ENCODE data around the gene ST3GAL5. TPM values are rescaled to one million over a fixed set of nuclear protein-coding genes. Genes with fewer than 3 reads are reported as not detected.

ST3GAL5 gene
- total RNA-seq, 5 donors from 2014 or later (not counting 1 experiment from before 2014, with no cell fraction given) = 22.8 to 56.2 (median 31.9) TPM

DNA sequence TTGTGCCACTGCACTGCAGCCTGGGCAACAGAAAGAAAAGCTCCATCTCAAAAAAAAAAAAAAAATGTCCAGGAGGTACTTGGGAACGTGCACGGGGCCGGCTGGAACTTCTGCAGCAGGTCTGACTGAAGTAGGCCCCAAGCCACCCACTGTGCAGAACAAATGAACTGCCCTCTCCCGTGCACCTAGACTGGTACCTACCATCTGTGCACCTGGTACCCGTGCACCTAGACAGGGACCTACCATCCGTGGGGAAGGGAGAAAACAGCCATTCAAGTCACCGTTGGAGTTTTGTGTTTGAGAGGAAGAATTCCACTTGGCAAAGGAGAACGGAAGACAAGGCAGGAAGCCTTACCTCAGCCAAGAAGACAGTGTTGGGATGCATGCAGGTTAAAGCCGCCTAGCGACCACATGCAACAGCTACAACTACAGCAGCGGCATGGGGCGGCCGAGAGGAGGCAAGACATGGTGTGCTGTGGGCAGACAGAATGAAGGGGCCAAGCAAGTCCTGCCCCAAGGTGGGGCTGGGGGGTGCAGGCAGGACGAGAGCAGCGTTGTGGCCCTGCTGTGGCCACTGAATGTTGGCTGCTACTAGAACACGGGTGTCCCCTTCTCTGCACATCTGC is 16.1 kb downstream of the ST3GAL5 start:
- Mint-ChIP-seq H3K4me3 (no peak overlapping the region), H3K27me3 (no peaks in the 10 kb centered on the region), H3K36me3 (peaks cover 35% of the 10 kb centered on the region), H3K9me3 (no peaks in the 10 kb centered on the region), H3K4me1 (peaks cover 61 to 72% (median 65%) of the 10 kb centered on the region in 3 donors), H3K27ac (no peak overlapping the region)
- Histone ChIP-seq H3K27me3 (replicated peaks in 1 of 2; ENCODE audit: control insufficient read depth in 2 of 2, extremely low read depth in 1 of 2, insufficient read depth in 2 of 2, low read length in 1 of 2) (no peaks in the 10 kb centered on the region), H3K27ac (ENCODE audit: low read length) (no peak overlapping the region), H3K36me3 (ENCODE audit: control insufficient read depth in 2 of 2, extremely low read depth in 1 of 2, insufficient read depth in 1 of 2, low read length in 1 of 2) (peaks cover 0 to 13% of the 10 kb centered on the region in 2 donors), H3K4me1 (ENCODE audit: control insufficient read depth in 1 of 2, extremely low read depth in 1 of 2, insufficient read depth in 2 of 2, low read length in 2 of 2) (peaks cover 7 to 16% of the 10 kb centered on the region in 2 experiments), H3K4me3 (ENCODE audit: control insufficient read depth in 1 of 2, extremely low read depth in 1 of 2, low read length in 1 of 2) (no peak overlapping the region), H3K9me3 (no peaks in the 10 kb centered on the region)
- no peak for ATAC-seq (replicated peaks in 1 of 4)
- CTCF ChIA-PET = interaction anchor here in 1 of 2 donors (0.5 to 0.6 kb wide), 3 partner anchors 52 to 965 kb away, joined by 3 to 11 read pairs (median 7); no protein-coding TSS in a partner anchor
- POLR2A ChIA-PET = interaction anchor here (0.6 kb wide), 2 partner anchors 18 to 253 kb away, joined by 3 to 5 read pairs; no protein-coding TSS in a partner anchor
- DNase-seq = no peak
- WGBS (ENCODE audit: insufficient coverage) = 93% methylated on average over 12 of the region's 16 CpGs

DNA sequence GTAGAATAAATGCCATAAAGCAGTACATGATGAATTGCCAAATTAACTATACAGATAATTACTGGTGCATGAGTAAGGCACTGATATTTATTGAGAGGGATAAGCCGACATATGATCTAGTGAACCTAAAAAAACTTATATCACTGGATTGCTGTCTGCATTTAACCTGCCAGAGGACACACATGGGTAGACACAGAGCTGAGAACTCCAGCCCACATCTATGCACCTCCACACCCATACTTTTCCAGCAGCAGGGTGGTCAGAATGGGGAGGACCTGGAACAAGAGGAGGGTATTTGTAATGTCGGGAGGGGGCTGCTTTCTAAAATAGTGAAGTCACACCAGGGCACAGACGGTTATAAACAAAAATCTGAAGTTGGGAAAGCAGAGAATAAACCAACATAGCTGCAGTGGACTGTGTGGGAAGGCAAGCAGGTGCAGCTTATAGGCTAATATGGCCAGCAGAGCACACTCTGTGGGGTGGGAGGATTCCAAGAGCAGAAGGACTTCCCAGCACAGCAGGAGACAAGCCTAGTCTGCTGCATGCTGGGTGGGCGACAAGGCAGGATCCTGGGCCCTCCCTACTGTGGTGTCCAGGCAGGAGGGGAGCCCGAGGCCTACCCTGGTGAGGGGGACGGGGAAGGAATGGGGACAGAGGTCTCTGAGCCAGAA is 17.2 kb downstream of the ST3GAL5 start:
- H3K27me3 Mint-ChIP-seq = no peaks in the 10 kb centered on the region
- ChIA-PET CTCF (interaction anchor here in 1 of 2 donors (0.6 kb wide), 1 partner anchor 500 kb away, joined by 3 read pairs; no protein-coding TSS in a partner anchor), POLR2A (interaction anchor here (0.6 kb wide), 2 partner anchors 17 to 254 kb away, joined by 3 to 5 read pairs; no protein-coding TSS in a partner anchor)
- DNase-seq (no peak), ATAC-seq (replicated peaks in 1 of 4) (no peak)
- peaks cover 34% of the 10 kb centered on the region for H3K36me3 Mint-ChIP-seq
- peaks cover 3 to 20% of the 10 kb centered on the region in 2 experiments for H3K4me1 ChIP-seq (ENCODE audit: control insufficient read depth in 1 of 2, extremely low read depth in 1 of 2, insufficient read depth in 2 of 2, low read length in 2 of 2)
- H3K4me3 Mint-ChIP-seq = no peak overlapping the region
- H3K27me3 ChIP-seq (replicated peaks in 1 of 2; ENCODE audit: control insufficient read depth in 2 of 2, extremely low read depth in 1 of 2, insufficient read depth in 2 of 2, low read length in 1 of 2) = no peaks in the 10 kb centered on the region
- H3K36me3 ChIP-seq (ENCODE audit: control insufficient read depth in 2 of 2, extremely low read depth in 1 of 2, insufficient read depth in 1 of 2, low read length in 1 of 2) = peaks cover 0 to 15% of the 10 kb centered on the region in 2 donors
- no peak overlapping the region for H3K27ac ChIP-seq (ENCODE audit: low read length)
- H3K9me3 ChIP-seq = no peaks in the 10 kb centered on the region
- peaks cover 60 to 72% (median 64%) of the 10 kb centered on the region in 3 donors for H3K4me1 Mint-ChIP-seq
- peak overlapping the region; percentile 25 to 66 for H3K27ac Mint-ChIP-seq
- no peaks in the 10 kb centered on the region for H3K9me3 Mint-ChIP-seq
- WGBS (ENCODE audit: insufficient coverage) = 94% methylated on average over 5 of the region's 6 CpGs
- no peak overlapping the region for H3K4me3 ChIP-seq (ENCODE audit: control insufficient read depth in 1 of 2, extremely low read depth in 1 of 2, low read length in 1 of 2)

DNA sequence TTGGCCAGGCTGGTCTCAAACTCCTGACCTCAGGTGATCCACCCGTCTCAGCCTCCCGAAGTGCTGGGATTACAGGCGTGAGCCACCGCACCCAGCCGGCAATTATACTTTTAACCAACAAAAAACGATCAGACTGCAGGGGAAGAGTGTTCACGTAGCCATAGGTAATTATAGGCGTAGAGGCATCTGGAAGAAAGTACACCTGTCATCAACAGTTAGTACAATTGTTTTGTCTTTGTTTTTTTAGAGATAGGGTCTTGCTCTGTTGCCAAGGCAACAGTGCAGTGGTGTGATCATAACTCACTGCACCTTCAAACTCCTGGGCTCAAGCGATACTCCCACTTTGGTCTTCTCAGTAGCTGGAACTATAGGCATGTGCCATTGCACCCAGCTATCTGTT is 20.0 kb downstream of the ST3GAL5 start:
- no peaks in the 10 kb centered on the region for H3K9me3 Mint-ChIP-seq
- Histone ChIP-seq H3K9me3 (no peaks in the 10 kb centered on the region), H3K4me3 (ENCODE audit: control insufficient read depth in 1 of 2, extremely low read depth in 1 of 2, low read length in 1 of 2) (no peak overlapping the region), H3K36me3 (ENCODE audit: control insufficient read depth in 2 of 2, extremely low read depth in 1 of 2, insufficient read depth in 1 of 2, low read length in 1 of 2) (peaks cover 0 to 14% of the 10 kb centered on the region in 2 donors), H3K27ac (ENCODE audit: low read length) (no peak overlapping the region), H3K4me1 (ENCODE audit: control insufficient read depth in 1 of 2, extremely low read depth in 1 of 2, insufficient read depth in 2 of 2, low read length in 2 of 2) (peaks cover 0 to 19% of the 10 kb centered on the region in 2 experiments), H3K27me3 (replicated peaks in 1 of 2; ENCODE audit: control insufficient read depth in 2 of 2, extremely low read depth in 1 of 2, insufficient read depth in 2 of 2, low read length in 1 of 2) (no peaks in the 10 kb centered on the region)
- CTCF ChIA-PET = interaction anchor here in 1 of 2 donors (1.0 kb wide), 1 partner anchor 19 kb away, joined by 4 read pairs; no protein-coding TSS in a partner anchor
- no CpG with 5 or more reads among the region's 9 CpGs for WGBS (ENCODE audit: insufficient coverage)
- H3K4me1 Mint-ChIP-seq = peaks cover 62 to 69% (median 62%) of the 10 kb centered on the region in 3 donors
- ATAC-seq (replicated peaks in 1 of 4) = no peak
- no peak overlapping the region for H3K4me3 Mint-ChIP-seq
- no peaks in the 10 kb centered on the region for H3K27me3 Mint-ChIP-seq
- H3K27ac Mint-ChIP-seq = peak overlapping the region in 1 of 2 donors; percentile 69
- no peak for DNase-seq
- POLR2A ChIA-PET = interaction anchor here in 1 of 2 donors (0.5 kb wide), 1 partner anchor 252 kb away, joined by 3 read pairs; no protein-coding TSS in a partner anchor
- H3K36me3 Mint-ChIP-seq = peaks cover 34% of the 10 kb centered on the region

DNA sequence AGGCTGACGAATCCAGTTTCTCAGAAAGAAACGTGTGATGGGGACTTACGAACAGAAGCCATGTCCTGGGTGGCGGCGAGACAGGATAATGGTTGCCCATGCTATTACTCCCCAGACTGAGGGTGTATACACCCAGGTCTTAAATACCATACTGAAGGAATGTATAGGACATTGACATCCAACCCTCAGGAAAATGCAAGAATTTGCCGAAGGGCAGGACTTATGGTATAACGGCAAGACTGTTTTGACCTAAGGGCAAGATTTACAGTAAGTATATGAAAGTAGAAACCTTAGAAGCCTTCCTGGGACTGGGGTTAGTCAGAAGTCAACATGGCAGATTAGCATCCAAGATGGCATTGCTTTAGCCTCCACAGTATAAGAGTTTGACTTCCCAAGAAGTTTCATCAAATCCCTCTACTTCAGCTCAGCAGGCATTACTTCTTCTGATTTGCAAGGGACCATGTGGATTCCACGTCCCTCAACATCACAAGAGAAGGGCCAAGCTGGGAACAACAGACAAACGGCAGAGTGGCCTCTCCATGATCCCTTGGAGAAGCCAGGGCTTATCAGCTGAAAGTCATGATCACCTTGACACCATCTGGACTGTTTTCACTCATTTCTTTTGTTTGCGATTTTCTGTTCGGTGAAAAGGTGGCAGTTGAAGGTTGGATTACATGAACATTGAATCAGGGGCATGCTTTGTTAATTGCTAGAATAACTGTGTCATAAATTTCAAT is 21.1 kb downstream of the ST3GAL5 start:
- WGBS (ENCODE audit: insufficient coverage) = 92% methylated on average over 7 of the region's 11 CpGs
- H3K9me3 Mint-ChIP-seq = no peaks in the 10 kb centered on the region
- peaks cover 59 to 68% (median 63%) of the 10 kb centered on the region in 3 donors for H3K4me1 Mint-ChIP-seq
- peaks cover 31% of the 10 kb centered on the region for H3K36me3 Mint-ChIP-seq
- H3K4me3 ChIP-seq (ENCODE audit: control insufficient read depth in 1 of 2, extremely low read depth in 1 of 2, low read length in 1 of 2) = no peak overlapping the region
- DNase-seq (no peak), ATAC-seq (replicated peaks in 1 of 4) (no peak)
- no peak overlapping the region for H3K27ac ChIP-seq (ENCODE audit: low read length)
- ChIA-PET CTCF (no interaction called here), POLR2A (no interaction called here)
- no peaks in the 10 kb centered on the region for H3K27me3 ChIP-seq (replicated peaks in 1 of 2; ENCODE audit: control insufficient read depth in 2 of 2, extremely low read depth in 1 of 2, insufficient read depth in 2 of 2, low read length in 1 of 2)
- H3K9me3 ChIP-seq = no peaks in the 10 kb centered on the region
- H3K27ac Mint-ChIP-seq = peak overlapping the region; percentile 45 to 72
- peaks cover 0 to 20% of the 10 kb centered on the region in 2 donors for H3K36me3 ChIP-seq (ENCODE audit: control insufficient read depth in 2 of 2, extremely low read depth in 1 of 2, insufficient read depth in 1 of 2, low read length in 1 of 2)
- no peaks in the 10 kb centered on the region for H3K27me3 Mint-ChIP-seq
- peaks cover 0 to 24% of the 10 kb centered on the region in 2 experiments for H3K4me1 ChIP-seq (ENCODE audit: control insufficient read depth in 1 of 2, extremely low read depth in 1 of 2, insufficient read depth in 2 of 2, low read length in 2 of 2)
- H3K4me3 Mint-ChIP-seq = no peak overlapping the region

DNA sequence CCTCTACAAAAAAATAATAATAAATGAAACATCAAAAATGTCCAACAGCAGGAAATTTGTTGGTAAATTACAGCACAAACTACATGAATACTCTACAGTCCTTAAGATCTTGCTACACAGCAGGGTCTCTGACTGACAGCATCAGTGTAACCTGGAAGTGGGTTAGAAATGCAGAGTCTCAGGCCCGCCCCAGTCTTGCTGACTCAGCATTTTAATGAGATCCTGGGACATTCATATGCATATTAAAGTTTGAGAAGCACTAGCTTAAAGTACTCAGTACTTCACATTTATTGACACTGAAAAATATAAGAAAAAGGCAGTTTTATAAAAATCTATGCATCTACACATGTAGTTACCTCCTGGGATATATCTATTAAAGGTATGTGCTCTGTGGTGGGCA is 21.7 kb downstream of the ST3GAL5 start:
- peaks cover 62 to 68% (median 67%) of the 10 kb centered on the region in 3 donors for H3K4me1 Mint-ChIP-seq
- POLR2A ChIA-PET = no interaction called here
- no peak for ATAC-seq (replicated peaks in 1 of 4)
- CTCF ChIA-PET = interaction anchor here in 1 of 2 donors (0.5 kb wide), 1 partner anchor 292 kb away, joined by 3 read pairs; no protein-coding TSS in a partner anchor
- WGBS (ENCODE audit: insufficient coverage) = no CpG with 5 or more reads among the region's 1 CpG
- DNase-seq = no peak
- Histone ChIP-seq H3K4me1 (ENCODE audit: control insufficient read depth in 1 of 2, extremely low read depth in 1 of 2, insufficient read depth in 2 of 2, low read length in 2 of 2) (peaks cover 0 to 29% of the 10 kb centered on the region in 2 experiments), H3K36me3 (ENCODE audit: control insufficient read depth in 2 of 2, extremely low read depth in 1 of 2, insufficient read depth in 1 of 2, low read length in 1 of 2) (peaks cover 0 to 20% of the 10 kb centered on the region in 2 donors), H3K9me3 (no peaks in the 10 kb centered on the region), H3K27me3 (replicated peaks in 1 of 2; ENCODE audit: control insufficient read depth in 2 of 2, extremely low read depth in 1 of 2, insufficient read depth in 2 of 2, low read length in 1 of 2) (no peaks in the 10 kb centered on the region), H3K27ac (ENCODE audit: low read length) (no peak overlapping the region), H3K4me3 (ENCODE audit: control insufficient read depth in 1 of 2, extremely low read depth in 1 of 2, low read length in 1 of 2) (no peak overlapping the region)
- peaks cover 30% of the 10 kb centered on the region for H3K36me3 Mint-ChIP-seq
- no peaks in the 10 kb centered on the region for H3K27me3 Mint-ChIP-seq
- no peaks in the 10 kb centered on the region for H3K9me3 Mint-ChIP-seq
- no peak overlapping the region for H3K4me3 Mint-ChIP-seq
- H3K27ac Mint-ChIP-seq = peak overlapping the region; percentile 45 to 72

DNA sequence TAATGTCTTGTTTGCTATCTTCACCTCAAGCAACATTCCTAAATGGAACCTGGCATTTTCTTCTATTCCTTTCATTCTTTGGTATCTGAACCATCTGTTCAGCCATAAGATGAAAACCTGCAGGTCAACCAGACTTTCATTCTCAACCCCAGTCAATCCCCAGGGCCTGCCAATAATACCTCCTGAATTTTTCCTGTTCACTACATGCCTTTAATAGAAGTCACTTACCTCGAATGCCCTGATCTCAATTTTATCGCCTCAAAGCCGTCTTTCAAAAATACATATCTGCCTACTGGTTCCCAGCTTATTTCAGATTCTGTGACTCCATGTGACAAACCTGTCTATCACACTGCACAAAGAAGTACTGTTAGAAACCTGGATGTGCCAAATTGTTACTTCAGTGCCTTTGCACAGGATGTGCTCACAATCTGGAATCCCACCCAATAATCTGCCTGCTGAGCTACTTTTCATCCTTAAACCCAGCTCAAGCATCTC is 22.6 kb downstream of the ST3GAL5 start:
- Mint-ChIP-seq H3K9me3 (no peaks in the 10 kb centered on the region), H3K4me3 (no peak overlapping the region), H3K4me1 (peaks cover 65 to 69% (median 67%) of the 10 kb centered on the region in 3 donors), H3K36me3 (peaks cover 23% of the 10 kb centered on the region), H3K27me3 (no peaks in the 10 kb centered on the region), H3K27ac (peak overlapping the region; percentile 73 to 88)
- Histone ChIP-seq H3K4me3 (ENCODE audit: control insufficient read depth in 1 of 2, extremely low read depth in 1 of 2, low read length in 1 of 2) (no peak overlapping the region), H3K27ac (ENCODE audit: low read length) (no peak overlapping the region), H3K36me3 (ENCODE audit: control insufficient read depth in 2 of 2, extremely low read depth in 1 of 2, insufficient read depth in 1 of 2, low read length in 1 of 2) (peaks cover 0 to 20% of the 10 kb centered on the region in 2 donors), H3K4me1 (ENCODE audit: control insufficient read depth in 1 of 2, extremely low read depth in 1 of 2, insufficient read depth in 2 of 2, low read length in 2 of 2) (peaks cover 0 to 31% of the 10 kb centered on the region in 2 experiments), H3K27me3 (replicated peaks in 1 of 2; ENCODE audit: control insufficient read depth in 2 of 2, extremely low read depth in 1 of 2, insufficient read depth in 2 of 2, low read length in 1 of 2) (no peaks in the 10 kb centered on the region), H3K9me3 (no peaks in the 10 kb centered on the region)
- POLR2A ChIA-PET = no interaction called here
- 88% methylated on average over 3 of the region's 3 CpGs for WGBS (ENCODE audit: insufficient coverage)
- ATAC-seq (replicated peaks in 1 of 4) (no peak), DNase-seq (no peak)
- CTCF ChIA-PET = interaction anchor here (0.5 to 1.8 kb wide), 3 partner anchors 23 to 111 kb away, joined by 4 to 6 read pairs (median 5); partner anchors contain the start of gene ST3GAL5 (in 1 of the 2)

All from T-cell (primary cell).